Peyer's patch (tissue), 4 donors: ENCODE measurements around the gene APOBEC3G.

Experiments used
- CTCF ChIP-seq, 6 experiments: fragments of 450-650 bp in 4 of 6; fragments of 200-600 bp in 2 of 6; sonication (generic) in 1 of 6; IDR thresholded peaks; one replicate each; pipeline ENCODE4 v1.5.1; 2017 to 2019; ENCODE audit warnings: antibody characterized with exemption in 6 of 6, mild to moderate bottlenecking in 3 of 6, moderate library complexity in 1 of 6
- POLR2A ChIP-seq, 2 donors: fragments of 450-650 bp; IDR thresholded peaks; one replicate each; pipeline ENCODE4 v1.5.1; 2017; ENCODE audit warnings: antibody characterized with exemption in 2 of 2, mild to moderate bottlenecking in 2 of 2, moderate library complexity in 2 of 2

- TF ChIP-seq CTCF (IDR thresholded peaks at IDR 0.05) (no peak), POLR2A (IDR thresholded peaks at IDR 0.05) (no peak)
Observed at GRCh38 chr22:39094717-39095389, 17.8 kb downstream of the APOBEC3G start.
